Measurements from ENCODE around the gene SLC25A6.
"Not testable (repeated sequence)": the region's sequence is repeated elsewhere in the genome, so short reads cannot be mapped to it uniquely, and the experiment has no call there.

The SLC25A6 gene

DNA sequence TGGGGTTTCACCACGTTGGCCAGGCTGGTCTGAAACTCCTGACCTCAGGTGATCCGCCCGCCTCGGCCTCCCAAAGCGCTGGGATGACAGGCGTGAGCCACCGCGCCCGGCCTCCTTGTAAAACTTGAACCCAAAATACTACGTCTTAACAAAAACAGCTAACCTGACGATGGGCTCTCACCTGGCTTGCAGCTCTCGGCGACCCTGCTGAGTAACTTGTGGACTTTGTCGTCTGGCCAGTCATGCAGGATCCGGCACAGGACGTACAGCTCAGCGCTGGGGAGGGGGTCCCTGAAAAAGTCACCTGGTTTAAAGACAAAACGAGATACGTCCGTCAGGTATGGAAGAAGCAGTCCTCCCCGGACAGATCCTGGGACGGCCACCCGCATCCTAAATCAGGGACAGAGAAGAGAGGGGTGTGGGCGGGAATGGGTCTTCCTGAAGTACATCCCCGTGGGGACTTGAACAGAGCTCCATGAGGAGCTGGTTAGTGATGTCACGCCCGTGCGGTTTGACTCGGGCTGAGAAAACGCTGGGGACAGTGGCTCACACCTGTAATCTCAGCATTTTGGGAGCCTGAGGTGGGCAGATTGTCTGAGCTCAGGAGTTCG is 20.7 kb upstream of the SLC25A6 start:
- no peak for DNase-seq

DNA sequence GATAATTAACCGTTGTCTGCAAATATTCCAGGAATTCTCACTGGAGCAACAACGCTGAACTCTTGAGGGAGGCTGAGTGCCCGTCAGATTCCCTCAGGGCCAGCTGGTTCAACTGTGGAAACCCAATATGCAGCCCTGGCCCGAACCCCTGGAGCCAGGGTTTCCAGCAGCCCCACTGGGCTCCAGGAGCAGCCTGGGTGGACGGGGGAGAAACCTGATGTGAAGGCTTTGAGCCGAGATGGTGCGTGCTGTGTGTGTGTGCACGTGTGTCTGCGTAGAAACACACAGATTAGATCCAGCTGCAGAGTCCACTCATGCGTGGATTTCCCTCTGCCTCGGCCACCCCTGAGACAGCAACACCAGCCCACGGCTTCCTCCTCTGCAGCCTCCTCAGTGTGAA is 19.4 kb upstream of the SLC25A6 start:
- no peak for DNase-seq

DNA sequence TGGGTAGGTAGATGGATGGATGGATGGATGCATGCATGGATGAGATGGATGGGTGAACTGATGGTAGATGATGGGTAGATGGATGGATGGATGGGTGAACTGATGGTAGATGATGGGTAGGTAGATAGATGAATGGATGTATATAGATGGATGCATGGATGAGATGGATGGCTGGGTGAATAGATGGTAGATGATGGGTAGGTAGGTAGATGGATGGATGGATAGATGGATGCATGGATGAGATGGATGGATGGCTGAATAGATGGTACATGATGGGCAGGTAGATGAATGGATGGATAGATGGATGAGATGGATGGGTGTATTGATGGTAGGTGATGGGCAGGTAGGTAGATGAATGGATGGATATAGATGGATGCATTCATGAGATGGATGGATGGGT is 15.1 kb upstream of the SLC25A6 start:
- no peak for DNase-seq

DNA sequence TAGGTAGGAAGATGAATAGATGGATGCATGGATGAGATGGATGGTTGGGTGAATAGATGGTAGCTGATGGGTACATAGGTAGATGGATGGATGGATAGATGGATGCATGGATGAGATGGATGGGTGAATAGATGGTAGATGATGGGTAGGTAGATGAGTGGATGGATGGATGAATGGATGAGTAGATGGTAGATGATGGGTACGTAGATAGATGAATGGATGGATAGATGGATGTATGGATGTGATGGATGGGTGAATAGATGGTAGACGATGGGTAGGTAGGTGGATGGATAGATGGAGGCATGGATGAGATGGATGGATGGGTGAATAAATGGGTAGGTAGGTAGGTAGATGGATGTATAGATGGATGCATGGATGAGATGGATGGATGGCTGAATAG is 13.9 kb upstream of the SLC25A6 start:
- DNase-seq = not testable (repeated sequence)

DNA sequence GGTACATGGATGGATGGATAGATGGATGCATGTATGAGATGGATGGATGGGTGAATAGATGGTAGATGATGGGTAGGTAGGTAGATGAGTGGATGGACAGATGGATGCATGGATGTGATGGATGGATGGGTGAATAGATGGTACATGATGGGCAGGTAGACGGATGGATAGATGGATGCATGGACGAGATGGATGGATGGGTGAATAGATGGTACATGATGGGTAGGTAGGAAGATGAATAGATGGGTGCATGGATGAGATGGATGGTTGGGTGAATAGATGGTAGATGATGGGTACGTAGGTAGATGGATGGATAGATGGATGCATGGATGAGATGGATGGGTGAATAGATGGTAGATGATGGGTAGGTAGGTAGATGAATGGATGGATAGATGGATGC is 12.0 kb upstream of the SLC25A6 start:
- DNase-seq = not testable (repeated sequence)

DNA sequence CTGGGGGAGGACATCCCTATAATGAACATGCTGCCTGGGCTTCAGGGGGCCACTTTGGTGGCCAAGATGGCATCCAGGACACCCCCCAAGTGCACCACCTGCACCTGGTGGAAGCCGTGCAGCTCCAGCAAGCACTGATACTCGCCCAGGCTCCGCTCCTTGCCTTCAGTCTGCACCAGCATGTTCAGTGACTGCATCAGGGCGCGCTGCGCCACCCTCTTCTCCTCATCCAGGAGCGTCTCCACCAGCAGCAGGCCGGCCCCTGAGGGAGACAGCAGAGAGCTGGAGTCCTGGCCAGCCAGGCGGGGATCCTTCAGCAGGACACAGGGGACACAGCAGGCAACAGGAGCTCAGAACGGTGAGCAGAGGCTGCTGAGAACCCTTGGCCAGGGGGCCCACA is 11.3 kb upstream of the SLC25A6 start:
- DNase-seq = no peak

DNA sequence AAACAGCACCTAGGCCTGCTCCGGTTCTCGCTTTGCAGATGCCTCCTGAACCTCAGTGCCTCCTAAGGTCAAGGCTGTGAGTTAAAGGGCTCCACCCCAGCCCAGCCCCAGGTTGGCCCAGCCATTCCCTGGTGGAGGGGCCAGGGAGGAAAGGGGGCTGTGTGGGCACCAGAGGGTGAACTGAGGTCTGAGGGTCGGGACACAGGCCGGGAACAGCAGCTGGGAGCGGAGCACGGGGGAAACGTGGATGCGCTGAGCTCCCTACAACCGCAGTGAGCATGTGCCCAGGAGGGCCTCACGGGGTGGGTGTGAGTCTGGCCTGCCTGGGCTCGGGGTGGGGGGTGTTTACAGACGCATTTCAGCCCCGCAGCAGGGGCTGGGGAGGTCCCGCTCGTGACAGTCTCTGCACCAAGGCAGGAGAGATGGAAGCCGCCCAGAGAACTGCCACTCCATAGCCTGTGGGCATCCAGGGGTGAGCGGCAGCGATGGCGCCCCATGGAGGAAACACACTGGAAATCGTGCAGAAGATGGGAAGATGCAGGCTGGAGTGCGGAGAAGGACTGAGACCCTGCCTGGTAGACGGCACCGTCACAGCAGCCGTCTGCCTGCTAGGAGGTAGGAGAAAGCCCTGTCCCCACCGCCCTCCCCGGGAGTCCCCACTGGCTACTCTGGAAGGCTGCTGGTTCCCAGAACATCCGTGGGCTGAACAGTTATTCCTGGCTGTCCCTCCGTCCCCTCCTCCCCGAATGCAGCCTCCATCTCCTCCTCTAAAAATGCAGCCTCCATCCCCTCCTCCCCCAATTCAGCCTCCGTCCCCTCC is 9.9 kb upstream of the SLC25A6 start:
- DNase-seq = no peak

DNA sequence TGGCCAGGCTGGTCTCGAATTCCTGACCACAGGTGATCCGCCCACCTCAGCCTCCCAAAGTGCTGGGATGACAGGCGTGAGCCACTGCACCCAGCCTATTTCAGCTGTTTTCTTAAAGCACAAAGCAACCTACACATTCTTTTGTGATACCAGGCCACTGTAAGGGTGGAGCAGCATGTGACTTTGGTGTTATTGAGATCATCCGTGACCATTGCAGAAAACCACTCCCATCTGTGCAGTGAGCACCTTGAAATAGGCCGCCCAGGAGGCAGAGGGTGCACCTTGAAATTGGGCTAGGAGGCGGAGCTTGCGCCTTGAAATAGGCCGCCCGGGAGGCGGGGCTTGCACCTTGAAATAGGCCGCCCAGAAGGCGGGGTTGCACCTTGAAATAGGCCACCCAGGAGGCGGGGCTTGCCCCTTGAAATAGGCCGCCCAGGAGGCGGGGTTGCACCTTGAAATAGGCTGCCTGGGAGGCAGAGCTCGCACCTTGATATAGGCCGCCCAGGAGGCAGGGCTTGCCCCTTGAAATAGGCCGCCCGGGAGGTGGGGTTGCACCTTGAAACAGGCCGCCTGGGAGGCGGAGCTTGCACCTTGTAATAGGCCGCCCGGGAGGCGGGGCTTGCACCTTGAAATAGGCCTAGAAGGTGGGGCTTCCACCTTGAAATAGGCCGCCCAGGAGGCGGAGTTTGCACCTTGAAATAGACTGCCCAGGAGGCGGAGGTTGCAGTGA is 9.0 kb upstream of the SLC25A6 start:
- DNase-seq = no peak

DNA sequence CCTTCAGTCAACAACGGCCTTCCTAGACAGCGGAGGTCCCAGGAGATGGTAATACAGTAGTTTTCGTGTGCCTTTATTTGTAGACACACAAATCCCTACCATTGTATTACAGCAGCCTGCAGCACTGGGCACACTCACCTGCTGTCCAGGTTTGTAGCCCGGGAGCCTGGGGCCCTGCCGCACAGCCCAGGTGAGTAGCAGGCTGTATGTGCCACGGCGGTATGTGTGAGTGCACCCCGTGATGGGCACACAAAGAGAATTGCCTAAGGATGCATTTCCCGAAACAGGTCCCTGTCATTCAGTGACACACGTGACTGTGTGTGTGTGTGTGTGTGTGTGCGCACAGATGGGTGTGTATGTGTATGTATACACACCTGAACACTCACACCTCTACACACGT is 8.1 kb upstream of the SLC25A6 start:
- no peak for DNase-seq

DNA sequence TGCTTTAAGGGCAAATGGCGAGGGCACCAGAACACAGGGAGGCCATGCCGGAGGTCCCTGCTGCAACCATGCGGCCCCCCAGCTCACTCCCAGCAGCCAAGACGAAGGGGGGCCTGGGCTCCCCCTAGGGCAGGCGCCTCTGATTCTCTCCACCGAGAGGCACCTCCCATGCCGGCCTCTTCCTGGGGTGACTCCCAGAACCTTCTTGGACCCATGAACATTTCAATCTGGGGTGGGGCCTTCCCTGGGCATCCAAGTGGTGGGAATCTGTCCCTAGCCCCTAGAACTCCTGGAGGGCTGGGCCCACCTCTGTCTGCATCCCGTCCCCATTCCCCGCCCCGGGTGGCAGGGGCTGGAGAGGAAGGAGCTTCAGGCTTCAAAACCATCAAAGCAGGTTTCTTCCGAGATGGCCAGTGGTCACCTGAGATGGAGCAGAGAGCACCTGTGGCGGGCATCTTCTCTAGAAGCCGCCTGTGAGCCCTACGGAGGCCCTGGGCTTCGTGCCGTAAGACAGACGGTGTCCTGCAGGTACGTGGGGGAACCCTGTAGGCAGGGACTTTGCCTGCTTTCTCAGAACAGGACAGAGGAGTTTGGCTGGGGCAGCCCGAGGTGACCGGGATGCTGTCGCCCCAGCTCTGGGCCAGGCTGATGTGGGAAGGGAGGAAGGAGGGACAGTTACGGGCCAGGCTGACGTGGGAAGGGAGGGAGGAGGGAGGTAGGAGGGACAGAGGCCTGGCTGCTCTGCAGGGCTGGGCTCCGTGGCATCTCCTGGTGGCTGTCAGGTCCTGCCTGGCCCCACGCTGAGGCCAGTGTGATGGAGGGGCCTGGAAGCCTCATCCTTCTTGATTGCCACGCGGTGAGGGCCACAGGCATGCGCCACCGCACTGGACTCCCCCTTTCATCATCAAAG is 6.8 kb upstream of the SLC25A6 start:
- DNase-seq = no peak

DNA sequence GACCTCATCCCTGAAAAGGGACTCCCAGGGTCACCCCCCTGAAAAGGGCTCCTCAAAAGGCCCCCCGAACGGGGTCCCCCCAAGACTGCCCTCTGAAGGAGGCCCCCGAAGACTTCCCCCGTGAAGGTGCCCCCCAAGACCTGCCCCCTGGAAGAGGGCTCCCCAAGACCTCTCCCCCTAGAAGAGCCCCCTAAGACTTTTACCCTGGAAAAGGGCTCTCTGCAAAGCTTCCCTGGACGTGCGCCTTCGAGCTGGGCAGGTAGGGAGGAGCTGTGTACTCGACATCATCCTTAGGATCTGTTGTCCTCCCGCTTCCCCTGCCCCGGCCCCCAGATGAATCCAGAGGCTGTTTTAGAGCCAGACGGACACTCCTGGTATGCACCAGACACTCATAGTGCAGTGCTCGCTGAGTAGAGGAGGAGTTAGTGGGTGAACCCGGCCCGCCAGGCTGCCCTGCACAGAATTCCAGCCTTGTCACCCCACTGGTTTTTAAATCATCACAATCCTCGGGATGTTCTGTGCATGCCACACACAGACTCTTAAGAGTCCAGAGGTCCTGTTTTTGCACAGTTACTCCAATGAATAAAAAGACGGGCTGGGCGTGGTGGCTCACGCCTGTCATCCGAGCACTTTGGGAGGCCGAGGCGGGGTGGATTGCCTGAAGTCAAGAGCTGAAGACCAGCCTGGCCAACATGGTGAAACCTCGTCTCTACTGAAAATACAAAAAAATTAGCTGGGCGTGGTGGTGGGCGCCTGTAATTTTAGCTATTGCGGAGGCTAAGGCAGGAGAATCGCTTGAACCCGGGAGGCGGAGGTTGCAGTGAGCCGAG is 5.7 kb upstream of the SLC25A6 start:
- DNase-seq = no peak

DNA sequence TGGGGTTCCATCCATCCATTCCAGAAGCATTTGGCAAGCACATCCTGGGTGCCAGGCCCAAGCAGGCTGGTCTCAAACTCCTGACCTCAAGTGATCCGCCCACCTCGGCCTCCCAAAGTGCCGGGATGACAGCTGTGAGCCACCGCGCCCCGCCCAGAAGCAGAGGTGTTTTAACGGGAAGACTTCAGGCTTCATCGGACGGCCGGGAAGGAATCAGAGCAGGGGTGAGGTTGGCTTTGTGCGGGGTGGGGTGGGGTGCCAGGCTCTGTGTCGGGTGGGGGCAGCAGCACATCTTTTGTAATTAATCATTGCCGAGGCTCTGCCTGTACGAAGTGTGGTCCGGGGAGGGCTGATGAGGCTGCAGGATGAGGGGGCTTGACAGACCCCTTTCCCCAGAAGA is 5.1 kb upstream of the SLC25A6 start:
- DNase-seq = no peak

DNA sequence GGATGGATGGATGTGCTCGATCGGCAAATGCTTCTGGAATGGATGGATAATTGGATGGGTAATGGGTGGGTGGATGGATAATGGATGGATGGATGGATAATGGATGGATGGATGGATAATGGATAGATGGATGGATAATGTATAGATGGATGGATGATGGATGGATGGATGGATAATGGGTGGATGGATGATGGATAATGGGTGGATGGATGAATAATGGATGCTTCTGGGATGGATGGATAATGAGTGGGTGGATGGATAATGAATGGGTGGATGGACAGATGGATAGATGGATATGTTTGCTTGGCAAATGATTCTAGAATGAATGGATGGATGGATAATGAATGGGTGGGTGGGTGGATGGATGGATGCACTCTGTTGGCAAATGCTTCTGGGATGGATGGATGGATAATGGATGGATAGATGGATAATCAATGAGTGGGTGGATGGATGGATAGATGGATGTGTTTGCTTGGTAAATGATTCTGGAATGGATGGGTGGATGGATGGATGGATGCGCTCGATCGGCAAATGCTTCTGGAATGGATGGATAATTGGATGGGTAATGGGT is 3.8 kb upstream of the SLC25A6 start:
- no peak for DNase-seq

DNA sequence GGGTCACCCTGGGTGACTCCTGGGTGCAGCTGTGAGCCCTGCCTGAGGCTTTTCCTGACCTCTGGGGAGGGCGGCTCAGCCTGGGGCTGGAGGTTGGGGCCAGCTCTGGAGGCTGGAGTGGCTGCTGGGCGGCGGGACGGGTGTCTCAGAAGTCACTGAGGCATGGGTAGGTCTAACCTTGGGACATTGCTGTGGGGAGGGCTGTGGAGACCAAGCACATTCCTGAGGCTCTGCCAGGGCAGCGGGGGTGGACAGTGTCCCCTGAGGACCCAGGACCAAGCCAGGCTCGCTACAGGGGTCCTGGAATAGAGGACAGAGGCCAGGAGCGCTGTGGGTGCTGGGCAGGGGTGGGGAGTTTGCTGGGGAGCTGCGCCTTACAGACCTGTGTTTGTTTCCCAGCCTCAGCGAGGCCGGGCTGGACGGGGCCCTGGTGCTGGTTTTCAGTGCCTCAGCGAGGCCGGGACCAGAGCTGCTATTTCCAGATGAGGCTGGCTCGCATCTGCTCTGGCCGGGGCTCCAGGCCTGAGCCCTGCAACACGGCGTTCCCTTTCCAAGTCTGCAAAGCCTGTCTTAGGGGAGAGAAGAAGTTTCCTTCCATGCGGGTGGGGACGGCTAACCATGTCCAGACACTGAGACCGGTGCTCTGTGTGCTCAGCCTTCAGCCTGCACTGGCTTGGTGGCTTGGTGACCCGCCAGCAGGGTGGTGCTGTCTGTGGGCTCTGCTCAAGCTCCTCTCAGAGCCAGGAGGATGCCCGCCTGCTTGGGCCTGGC is 3.0 kb upstream of the SLC25A6 start:
- no peak for DNase-seq

DNA sequence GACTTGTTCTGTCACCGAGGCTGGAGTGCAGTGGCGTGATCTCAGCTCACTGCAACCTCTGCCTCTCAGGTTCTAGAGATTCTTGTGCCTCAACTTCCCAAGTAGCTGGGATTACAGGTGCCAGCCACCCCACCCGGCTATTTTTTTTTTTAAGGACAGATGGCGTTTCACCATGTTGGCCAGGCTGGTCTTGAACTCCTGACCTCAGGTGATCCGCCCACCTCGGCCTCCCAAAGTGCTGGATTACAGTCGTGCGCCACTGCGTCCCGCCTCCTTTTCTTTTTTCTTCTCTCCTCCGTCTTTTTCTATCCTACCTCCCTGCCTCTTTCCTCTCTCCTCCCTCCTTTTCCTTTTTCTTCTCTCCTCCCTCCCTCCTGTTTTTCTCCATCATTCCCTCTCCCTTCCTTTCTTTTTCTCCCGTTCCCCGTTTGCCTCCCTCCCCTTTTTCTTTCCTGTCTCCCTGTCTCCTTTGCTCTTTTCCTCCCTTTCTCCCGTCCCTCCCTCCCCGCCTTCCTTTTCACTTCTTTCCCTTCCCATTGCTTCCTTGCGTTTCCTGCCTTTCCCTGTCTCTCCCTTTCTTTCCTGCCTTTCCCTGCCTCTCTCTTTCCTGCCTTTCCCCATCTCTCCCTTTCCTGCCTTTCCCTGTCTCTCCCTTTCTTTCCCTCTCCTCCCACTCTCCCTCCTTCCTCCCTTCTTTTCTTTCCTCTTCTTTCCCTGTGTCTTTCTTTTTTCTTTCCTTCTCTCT is 2.1 kb upstream of the SLC25A6 start:
- no peak for DNase-seq

DNA sequence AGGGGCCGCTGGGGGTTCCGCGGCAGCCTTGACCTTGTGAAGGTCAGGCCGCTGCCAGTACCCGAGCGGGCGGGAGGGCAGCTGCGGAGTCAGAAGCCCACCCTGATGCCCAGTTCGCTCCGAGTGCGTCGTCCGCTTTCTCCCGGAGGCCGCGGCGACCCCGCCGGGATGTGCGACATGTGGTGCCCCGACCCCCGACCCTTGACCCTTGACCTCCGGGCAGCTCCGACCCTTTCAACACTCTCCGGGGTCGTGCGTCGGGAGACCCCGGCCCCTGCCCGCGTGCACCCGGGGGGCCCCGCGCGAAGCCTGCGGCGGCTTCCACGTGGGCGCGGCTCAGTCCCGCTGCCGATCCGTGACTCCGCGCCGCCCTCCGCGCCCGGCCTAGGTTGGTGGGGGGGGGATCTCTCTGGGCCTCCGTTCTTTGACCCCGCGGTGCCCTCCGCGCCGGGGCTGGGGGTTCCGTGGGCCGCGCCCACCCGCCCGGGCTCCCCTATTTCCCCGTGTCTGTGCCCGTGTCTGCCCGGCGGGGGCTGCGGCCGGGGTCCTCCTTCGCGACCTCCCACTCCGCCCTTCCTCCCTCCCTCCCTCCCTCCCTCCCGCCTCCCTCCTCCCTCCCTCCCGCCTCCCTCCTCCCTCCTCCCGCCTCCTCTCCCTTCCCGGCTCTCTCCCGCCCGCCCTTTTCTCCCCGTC is 609 bp upstream of the SLC25A6 start:
- DNase-seq = peak; percentile 62

DNA sequence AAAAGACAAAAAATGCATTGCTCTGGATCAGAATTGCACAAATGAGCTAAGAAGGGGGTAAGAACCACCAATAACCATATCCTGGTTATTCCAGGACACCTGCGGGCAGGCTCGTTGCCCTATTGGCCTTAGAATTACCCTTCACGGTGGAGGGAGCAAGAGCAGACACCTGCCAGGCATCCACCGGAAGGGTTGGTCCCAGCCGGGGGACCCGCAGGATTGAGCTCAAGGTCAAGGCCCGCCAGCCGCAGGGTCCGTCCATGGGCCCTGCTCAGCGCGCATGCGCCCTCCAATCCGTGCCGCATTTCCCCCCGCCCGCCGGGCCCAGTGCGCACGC is 575 bp downstream of the SLC25A6 start:
- DNase-seq = no peak

DNA sequence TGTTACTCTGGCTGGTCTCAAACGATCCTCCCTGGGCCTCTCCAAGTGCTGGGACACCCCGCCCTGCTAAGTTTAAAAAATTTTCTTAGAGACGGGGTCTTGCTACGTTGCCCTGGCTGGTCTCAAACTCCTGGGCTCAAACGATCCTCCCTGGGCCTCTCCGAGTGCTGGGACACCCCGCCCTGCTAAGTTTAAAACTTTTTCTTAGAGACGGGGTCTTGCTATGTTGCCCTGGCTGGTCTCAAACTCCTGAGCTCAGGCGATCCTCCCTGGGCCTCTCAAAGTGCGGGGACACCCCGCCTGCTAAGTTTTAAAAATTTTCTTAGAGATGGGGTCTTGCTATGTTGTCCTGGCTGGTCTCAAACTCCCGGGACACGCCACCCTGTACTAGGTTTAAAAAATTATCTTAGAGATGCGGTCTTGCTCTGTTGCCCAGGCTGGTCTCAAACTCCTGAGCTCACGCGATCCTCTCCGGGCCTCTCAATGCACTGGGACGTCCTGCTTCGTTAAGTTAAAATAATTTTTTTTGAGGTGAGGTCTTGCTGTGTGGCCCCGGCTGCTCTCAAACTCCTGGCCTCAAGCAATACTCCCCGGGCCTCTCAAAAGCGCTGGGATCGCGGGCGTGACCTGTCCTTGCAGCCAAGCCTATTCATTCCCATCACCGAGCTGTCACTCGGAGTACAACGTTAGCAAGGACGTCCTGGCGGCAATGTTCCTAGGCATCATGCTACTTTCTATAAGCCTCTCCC is 1.1 kb downstream of the SLC25A6 start:
- no peak for DNase-seq

DNA sequence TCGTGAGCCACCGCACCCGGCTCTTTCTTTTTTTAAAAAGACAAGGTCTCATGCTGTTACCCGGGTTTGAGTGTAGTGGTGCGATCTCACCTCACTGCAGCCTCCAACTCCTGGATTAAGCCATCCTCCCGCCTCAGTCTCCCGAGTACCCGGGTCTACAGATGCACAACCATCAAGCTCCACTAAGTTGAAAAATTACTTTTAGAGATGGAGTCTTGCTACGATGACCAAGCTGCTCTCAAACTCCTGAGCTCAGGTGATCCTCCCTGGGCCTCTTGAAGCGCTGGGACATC is 2.0 kb downstream of the SLC25A6 start:
- no peak for DNase-seq
